Activated naive CD8-positive, alpha-beta T cell treated with anti-CD3 and anti-CD28 coated beads, Interleukin-2, amount 10 ng/mL, durations not matched to agents 7 days and 5 days (primary cell): ENCODE results near the gene TAF1A. TPM values are rescaled to one million over a fixed set of nuclear protein-coding genes. Genes with fewer than 3 reads are reported as not detected.
A peak's percentile ranks its signal among the peaks of the same experiment; 100 is the strongest.

Experiments used
- ATAC-seq: fragments of 150-1000 bp; cut with Tn5 transposase; one replicate; pipeline ENCODE4 v1.10.0; 2021; ENCODE audit warnings: low read depth, moderate library complexity
- POLR2A ChIA-PET: fragments of 350-600 bp; sonication (Branson Sonifier 250); formaldehyde crosslinking; loops from one replicate; lab custom pipeline; 2021; ENCODE audit warnings: antibody characterized with exemption; lab: Charles Lee
- DNase-seq: peaks from one replicate; pipeline ENCODE4 v3.0.0; 2021
- H3K27ac Mint-ChIP-seq: one replicate; pipeline ENCODE4 v1.8.0; 2022; ENCODE audit warnings: mild to moderate bottlenecking, mixed read lengths
- H3K27me3 Mint-ChIP-seq: one replicate; pipeline ENCODE4 v1.8.0; 2022; ENCODE audit warnings: mild to moderate bottlenecking, moderate library complexity, mixed read lengths
- H3K36me3 Mint-ChIP-seq: one replicate; pipeline ENCODE4 v1.8.0; 2021; ENCODE audit warnings: mild to moderate bottlenecking, mixed read lengths
- H3K4me1 Mint-ChIP-seq: one replicate; pipeline ENCODE4 v1.8.0; 2021; ENCODE audit warnings: mixed read lengths
- H3K4me3 Mint-ChIP-seq: one replicate; pipeline ENCODE4 v1.8.0; 2022; ENCODE audit warnings: mild to moderate bottlenecking, moderate library complexity, mixed read lengths
- H3K9me3 Mint-ChIP-seq: one replicate; pipeline ENCODE4 v1.8.0; 2021; ENCODE audit warnings: mixed read lengths
- total RNA-seq, 2 experiments: library from RNA; stranded (reverse); gene quantifications; one replicate each; pipeline ENCODE4 v1.2.3, GENCODE V29; 2021

TAF1A gene
- 10 to 100 TPM; 12.1 to 14.4 TPM for total RNA-seq

DNA sequence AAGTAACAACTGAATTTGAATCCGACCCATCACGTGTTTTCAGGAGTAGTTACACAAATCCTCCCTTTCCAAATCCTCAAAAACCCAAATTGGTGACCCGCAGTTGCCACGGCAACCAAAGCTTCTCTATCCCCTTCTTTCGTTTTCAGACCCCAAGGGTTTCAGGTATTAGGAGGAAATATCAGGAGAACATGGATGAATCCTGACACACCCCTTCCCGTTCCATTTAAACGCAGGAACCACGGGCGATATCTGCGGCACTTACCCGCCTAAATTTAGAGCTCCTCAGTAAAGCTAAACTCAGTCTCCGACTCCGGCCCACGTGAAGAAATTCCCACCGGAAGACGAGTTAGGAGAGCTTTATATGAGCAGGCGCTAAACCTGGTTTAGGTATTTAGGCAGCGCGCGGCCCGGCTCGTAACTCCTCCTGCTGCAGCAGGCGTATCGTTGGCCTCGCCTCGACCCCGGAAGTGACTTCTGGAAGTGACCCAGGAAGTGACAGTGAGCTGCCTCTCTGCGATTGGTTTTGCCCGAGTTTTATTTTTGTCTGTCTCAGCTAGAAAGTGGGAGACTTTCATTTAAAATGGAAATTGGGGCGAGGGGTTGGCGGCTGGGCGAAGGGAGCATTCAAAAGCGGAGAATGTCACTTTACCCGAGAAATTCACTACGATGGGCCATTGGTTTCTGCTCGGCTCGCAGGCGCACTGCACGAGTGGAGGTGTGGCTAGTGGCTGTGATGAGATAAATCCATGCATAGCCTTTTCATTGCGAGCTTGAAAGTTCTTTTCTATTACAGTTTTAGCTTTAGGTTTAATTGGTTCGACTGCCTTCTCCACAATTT is at the start of gene TAF1A:
TSS of gene TAF1A (minus strand) at position 472 of the 841 bp plus-strand sequence.
- POLR2A ChIA-PET, result interaction anchor here (0.5 to 1.9 kb wide), 7 partner anchors 11 to 367 kb away, joined by 3 to 10 read pairs (median 5); partner anchors contain the start of genes AIDA and BROX
- ATAC-seq, result peak; percentile 99
- no peaks in the 10 kb centered on the region for H3K9me3 Mint-ChIP-seq
- H3K4me3 Mint-ChIP-seq, result peak within 1 kb of the TSS; percentile 97
- H3K36me3 Mint-ChIP-seq, result peaks cover 14% of the 10 kb centered on the region
- H3K27me3 Mint-ChIP-seq, result no peaks in the 10 kb centered on the region
- H3K27ac Mint-ChIP-seq, result peak within 1 kb of the TSS; percentile 94
- H3K4me1 Mint-ChIP-seq, result peaks cover 25% of the 10 kb centered on the region
- DNase-seq, result peak; percentile 81

DNA sequence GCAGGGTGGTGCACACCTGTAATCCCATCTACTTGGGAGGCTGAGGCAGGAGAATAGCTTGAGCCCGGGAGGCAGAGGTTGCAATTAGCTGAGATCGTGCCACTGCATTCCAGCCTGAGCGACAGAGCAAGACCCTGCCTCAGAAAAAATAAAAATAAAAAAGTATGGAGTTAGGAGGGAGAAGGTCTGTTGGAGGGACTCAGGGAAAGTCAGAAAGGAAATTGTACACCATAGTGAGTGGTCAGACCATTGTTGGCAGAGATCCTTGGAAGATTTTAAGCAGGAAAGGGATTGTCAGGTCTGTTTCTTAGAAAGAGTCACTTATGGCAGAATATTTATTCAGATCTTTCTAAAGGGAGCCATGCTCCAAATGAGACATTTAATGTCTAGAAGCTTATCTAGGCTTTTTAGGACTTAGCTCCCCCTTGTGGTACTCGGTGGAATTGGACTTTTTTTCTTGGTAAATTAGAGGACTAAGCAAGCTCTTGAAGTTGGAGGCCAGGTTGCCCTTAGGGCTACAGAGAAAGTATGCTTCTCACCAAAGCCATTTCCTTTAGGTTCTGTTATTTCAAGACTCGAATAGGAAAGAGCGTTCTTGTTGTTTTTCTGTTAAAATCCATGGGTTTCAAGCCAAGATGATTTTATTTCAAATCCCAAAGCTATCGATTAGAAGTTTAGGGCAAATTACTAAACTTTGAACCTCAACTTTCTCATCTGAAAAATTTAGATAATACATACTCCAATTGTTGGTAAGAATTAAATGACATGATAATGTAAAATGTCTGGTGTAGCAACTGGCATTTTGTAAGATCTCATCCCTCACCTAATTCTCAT is 44.7 kb upstream of the TAF1A start:
- peak overlapping the region; percentile 33 for H3K4me3 Mint-ChIP-seq
- no peaks in the 10 kb centered on the region for H3K27me3 Mint-ChIP-seq
- H3K27ac Mint-ChIP-seq, result peak overlapping the region; percentile 76
- POLR2A ChIA-PET, result interaction anchor here (0.8 to 3.3 kb wide), 6 partner anchors 10 to 169 kb away, joined by 3 to 17 read pairs (median 6); partner anchors contain the start of gene TAF1A
- DNase-seq (no peak), ATAC-seq (peak; percentile 87)
- H3K4me1 Mint-ChIP-seq, result peaks cover 13% of the 10 kb centered on the region
- H3K36me3 Mint-ChIP-seq, result peaks cover 19% of the 10 kb centered on the region
- no peaks in the 10 kb centered on the region for H3K9me3 Mint-ChIP-seq

DNA sequence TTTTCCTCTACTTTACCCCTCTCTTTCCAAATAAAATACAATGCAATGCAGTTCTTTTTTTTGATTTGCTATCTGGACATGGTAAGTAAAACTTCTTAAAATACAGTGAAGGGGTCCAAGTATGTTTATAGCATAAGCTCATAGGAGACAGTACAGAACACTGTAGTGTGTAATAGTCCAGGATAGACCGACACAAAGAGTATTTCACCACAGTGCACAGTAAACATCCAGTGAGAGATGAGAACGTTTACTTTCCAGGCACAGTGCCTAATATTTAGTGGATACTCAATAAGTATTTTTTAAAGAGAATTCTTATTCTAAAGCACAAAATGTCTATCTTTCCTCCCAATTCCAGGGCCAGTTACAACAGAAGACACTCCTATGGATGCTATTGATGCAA is 43.0 kb upstream of the TAF1A start:
- no peak overlapping the region for H3K4me3 Mint-ChIP-seq
- no peak overlapping the region for H3K27ac Mint-ChIP-seq

GRCh38 chr1:222631611-222632208 is 42.0 kb upstream of the TAF1A start:
- Mint-ChIP-seq H3K27ac (no peak overlapping the region), H3K4me1 (peaks cover 13% of the 10 kb centered on the region), H3K27me3 (no peaks in the 10 kb centered on the region), H3K36me3 (peaks cover 21% of the 10 kb centered on the region), H3K9me3 (no peaks in the 10 kb centered on the region), H3K4me3 (no peak overlapping the region)
- no peak for ATAC-seq
- POLR2A ChIA-PET, result no interaction called here
- DNase-seq, result no peak

More for the DNA sequence above, 43.0 kb upstream of the TAF1A start:
- POLR2A ChIA-PET, result interaction anchor here (3.3 kb wide), 1 partner anchor 11 kb away, joined by 17 read pairs; no protein-coding TSS in a partner anchor
- DNase-seq, result no peak
- H3K27me3 Mint-ChIP-seq, result no peaks in the 10 kb centered on the region
- no peak for ATAC-seq
- H3K36me3 Mint-ChIP-seq, result peaks cover 14% of the 10 kb centered on the region
- no peaks in the 10 kb centered on the region for H3K9me3 Mint-ChIP-seq
- peaks cover 13% of the 10 kb centered on the region for H3K4me1 Mint-ChIP-seq

GRCh38 chr1:222629921-222630535 is 40.3 kb upstream of the TAF1A start:
- peaks cover 27% of the 10 kb centered on the region for H3K36me3 Mint-ChIP-seq
- H3K27ac Mint-ChIP-seq, result no peak overlapping the region
- ATAC-seq, result no peak
- no peak for DNase-seq
- H3K4me1 Mint-ChIP-seq, result peaks cover 13% of the 10 kb centered on the region
- no peak overlapping the region for H3K4me3 Mint-ChIP-seq
- no peaks in the 10 kb centered on the region for H3K9me3 Mint-ChIP-seq
- no peaks in the 10 kb centered on the region for H3K27me3 Mint-ChIP-seq
- POLR2A ChIA-PET, result interaction anchor here (0.6 kb wide), 1 partner anchor 1009 kb away, joined by 4 read pairs; no protein-coding TSS in a partner anchor

DNA sequence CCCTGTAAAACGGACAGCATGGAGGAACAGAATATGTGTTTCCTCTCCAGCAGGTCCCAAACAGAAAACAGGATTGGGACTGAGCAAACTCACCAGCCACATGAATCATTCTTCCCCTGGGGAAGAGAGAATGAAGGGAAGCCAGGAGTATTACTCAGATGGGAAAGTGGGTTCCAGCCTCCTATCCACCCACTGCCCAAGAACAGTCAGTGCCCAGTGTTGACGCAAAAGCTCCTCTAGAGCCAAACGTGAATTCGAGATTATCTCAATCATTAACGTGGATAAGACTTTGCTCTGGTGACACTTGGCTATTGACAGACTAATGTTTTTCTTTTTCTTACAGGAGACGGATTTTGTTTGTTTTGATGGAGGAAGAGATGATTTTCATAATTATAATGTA is 37.5 kb upstream of the TAF1A start:
- no peak overlapping the region for H3K4me3 Mint-ChIP-seq
- POLR2A ChIA-PET, result no interaction called here

DNA sequence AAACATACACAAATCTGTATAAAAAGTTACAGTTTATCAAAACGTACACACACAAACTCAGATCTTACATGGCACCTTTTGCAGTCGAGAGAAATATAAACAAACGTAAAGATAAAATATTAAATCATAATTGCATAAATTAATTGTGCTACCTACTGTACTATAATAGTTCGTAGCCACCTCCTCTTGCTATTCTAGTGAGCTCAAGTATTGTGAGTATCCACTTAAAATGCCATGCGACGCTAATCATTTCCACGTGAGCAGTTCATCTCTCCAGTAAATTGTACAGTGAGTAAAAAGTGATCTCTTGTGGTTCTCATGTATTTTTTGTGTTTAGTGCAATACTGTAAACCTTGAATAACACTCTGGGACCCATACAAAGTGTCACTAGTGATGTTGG is 34.5 kb upstream of the TAF1A start:
- Mint-ChIP-seq H3K4me1 (peaks cover 8% of the 10 kb centered on the region), H3K4me3 (no peak overlapping the region), H3K36me3 (peaks cover 26% of the 10 kb centered on the region), H3K9me3 (no peaks in the 10 kb centered on the region), H3K27ac (no peak overlapping the region), H3K27me3 (no peaks in the 10 kb centered on the region)
- DNase-seq (no peak), ATAC-seq (no peak)
- POLR2A ChIA-PET, result no interaction called here

More for the DNA sequence above, 37.5 kb upstream of the TAF1A start:
- peaks cover 27% of the 10 kb centered on the region for H3K36me3 Mint-ChIP-seq
- ATAC-seq, result no peak
- H3K27ac Mint-ChIP-seq, result no peak overlapping the region
- H3K9me3 Mint-ChIP-seq, result no peaks in the 10 kb centered on the region
- no peak for DNase-seq
- peaks cover 3% of the 10 kb centered on the region for H3K4me1 Mint-ChIP-seq
- H3K27me3 Mint-ChIP-seq, result no peaks in the 10 kb centered on the region

DNA sequence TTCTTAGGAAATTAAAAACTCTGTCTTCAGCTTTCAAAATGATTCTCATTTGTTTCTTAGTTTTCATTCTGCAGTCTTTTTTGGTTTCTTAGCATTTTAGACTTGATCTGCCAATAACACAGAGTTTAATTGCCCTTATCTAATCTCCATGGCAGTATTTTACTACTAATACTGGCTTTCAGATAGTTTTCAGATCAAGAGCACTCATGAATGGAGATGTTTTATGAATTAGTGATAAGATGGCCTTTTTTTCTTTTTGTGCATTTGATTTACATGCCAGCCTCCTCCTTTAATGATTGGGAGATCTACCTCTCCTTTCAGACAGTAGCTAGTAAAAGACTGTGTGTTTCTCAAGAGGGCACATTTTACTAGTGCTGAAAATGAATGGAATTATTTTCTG is 33.7 kb upstream of the TAF1A start:
- Mint-ChIP-seq H3K27ac (no peak overlapping the region), H3K9me3 (no peaks in the 10 kb centered on the region), H3K4me3 (no peak overlapping the region), H3K36me3 (peaks cover 26% of the 10 kb centered on the region), H3K27me3 (no peaks in the 10 kb centered on the region), H3K4me1 (peaks cover 13% of the 10 kb centered on the region)
- POLR2A ChIA-PET, result no interaction called here
- no peak for ATAC-seq
- no peak for DNase-seq

DNA sequence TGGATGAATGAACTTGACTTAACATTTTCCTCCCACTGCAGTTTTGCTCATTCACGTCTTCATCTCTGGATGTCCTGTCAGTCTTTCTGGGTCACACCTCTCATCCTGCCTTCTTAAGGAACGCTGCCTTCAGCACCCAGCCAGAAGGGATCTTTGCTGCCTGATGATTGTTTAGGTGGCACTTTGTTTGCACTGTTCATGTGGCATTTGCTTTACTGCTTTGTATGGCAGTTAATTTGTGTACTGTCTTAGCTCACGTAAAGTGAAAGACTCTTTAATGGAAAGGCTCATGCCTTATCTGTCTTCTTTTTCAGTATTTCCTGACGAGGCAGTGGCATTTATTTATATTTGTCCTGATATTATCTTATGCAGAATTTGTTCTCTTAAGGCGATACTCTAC is 33.0 kb upstream of the TAF1A start:
- no peak overlapping the region for H3K4me3 Mint-ChIP-seq
- DNase-seq (no peak), ATAC-seq (no peak)
- peaks cover 24% of the 10 kb centered on the region for H3K36me3 Mint-ChIP-seq
- no peaks in the 10 kb centered on the region for H3K27me3 Mint-ChIP-seq
- POLR2A ChIA-PET, result no interaction called here
- peaks cover 13% of the 10 kb centered on the region for H3K4me1 Mint-ChIP-seq
- H3K9me3 Mint-ChIP-seq, result no peaks in the 10 kb centered on the region
- H3K27ac Mint-ChIP-seq, result no peak overlapping the region

GRCh38 chr1:222620566-222620965 is 30.8 kb upstream of the TAF1A start:
- DNase-seq (no peak), ATAC-seq (no peak)
- Mint-ChIP-seq H3K4me1 (peaks cover 19% of the 10 kb centered on the region), H3K9me3 (no peaks in the 10 kb centered on the region), H3K27me3 (peaks cover 4% of the 10 kb centered on the region), H3K36me3 (peaks cover 12% of the 10 kb centered on the region), H3K27ac (no peak overlapping the region), H3K4me3 (no peak overlapping the region)
- POLR2A ChIA-PET, result interaction anchor here (0.6 kb wide), 1 partner anchor 21 kb away, joined by 3 read pairs; no protein-coding TSS in a partner anchor

DNA sequence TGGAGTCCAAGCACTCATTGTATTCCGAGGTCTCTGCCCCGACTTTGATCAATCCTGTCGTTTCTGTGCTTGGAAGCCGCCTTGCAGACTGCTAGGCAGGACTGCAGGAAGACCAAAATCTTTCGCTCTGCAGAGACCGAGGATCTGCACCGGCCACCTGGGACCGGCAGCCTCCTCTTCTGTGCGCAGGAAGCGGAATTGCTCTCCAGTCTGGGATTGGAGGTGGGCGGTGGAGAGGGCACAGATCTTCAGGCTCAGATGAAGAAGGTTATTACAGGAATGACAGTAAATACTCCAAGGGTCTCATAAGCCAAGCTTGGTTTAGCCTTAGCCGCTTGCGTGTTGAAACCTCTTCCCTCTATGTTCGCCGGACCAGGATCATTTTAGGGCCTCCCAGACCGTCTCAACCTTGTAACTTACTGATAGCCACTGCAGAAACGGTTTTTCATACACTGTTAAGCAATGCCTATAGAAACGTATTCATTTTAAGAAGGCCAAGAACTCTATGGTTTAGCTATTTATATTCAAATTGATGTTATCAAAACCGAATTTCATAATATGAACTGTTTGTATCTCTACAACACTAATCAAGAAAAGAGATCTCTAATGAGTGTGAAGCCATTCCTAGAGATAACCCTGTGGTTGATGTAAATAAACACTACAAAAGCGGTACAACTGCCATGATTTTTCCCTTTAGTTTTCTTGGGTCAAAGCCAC is 29.3 kb upstream of the TAF1A start:
- ATAC-seq (no peak), DNase-seq (peak; percentile 43)
- H3K27me3 Mint-ChIP-seq, result peaks cover 8% of the 10 kb centered on the region
- peaks cover 19% of the 10 kb centered on the region for H3K4me1 Mint-ChIP-seq
- peak overlapping the region; percentile 86 for H3K4me3 Mint-ChIP-seq
- POLR2A ChIA-PET, result interaction anchor here (0.9 to 1.3 kb wide), 2 partner anchors 15 to 29 kb away, joined by 4 to 5 read pairs; partner anchors contain the start of gene TAF1A
- H3K36me3 Mint-ChIP-seq, result peaks cover 9% of the 10 kb centered on the region
- peak overlapping the region; percentile 77 for H3K27ac Mint-ChIP-seq
- H3K9me3 Mint-ChIP-seq, result no peaks in the 10 kb centered on the region
